ENCODE data around the gene SCARB1.

The SCARB1 gene

DNA sequence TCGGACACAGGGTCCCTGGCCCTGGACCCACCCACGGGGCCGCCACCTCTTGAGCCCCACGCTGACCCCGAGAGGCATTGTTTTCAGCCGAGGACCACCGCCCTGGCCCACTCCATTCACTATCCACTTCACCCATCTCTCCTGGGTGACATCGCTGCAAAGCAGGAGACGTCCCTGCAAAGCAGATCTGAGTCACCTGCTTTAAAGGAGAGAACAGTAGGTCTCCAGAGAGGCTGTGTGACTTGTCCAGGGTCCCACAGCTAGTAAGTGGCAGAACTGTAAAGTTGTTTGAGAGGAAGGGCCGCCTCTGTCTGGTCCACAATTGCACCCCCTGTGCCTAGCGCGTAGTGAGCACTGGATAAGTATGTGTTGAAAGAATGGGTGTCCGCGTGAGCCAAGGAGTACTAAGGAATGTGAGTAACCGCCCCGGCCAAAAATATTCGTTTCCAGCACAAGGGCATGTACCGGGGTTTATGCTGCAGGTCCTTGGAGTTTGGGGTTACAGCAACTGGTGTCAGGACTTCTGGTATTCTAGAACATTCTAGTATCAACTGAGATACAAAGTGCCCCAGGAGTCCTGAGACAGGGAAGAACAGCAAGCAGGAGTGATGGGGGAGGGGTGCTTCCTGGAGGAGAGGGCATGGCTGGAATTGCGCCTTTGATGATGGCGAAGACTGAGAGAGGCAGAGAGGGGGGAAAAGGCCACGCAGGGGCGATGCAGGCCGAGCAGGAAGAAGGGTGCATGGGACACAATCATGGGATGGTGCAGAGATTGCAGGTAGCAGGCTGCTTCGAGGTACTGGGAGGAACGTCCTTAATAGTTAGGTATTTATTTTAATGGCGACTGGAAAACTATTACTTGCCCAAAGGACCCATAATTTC, 91.1 kb downstream of the SCARB1 start:
- H3K4me3 ChIP-seq (ENCODE audit: control insufficient read depth, low read depth, low read length) = no peak overlapping the region
- TF ChIP-seq, protein P1, sequence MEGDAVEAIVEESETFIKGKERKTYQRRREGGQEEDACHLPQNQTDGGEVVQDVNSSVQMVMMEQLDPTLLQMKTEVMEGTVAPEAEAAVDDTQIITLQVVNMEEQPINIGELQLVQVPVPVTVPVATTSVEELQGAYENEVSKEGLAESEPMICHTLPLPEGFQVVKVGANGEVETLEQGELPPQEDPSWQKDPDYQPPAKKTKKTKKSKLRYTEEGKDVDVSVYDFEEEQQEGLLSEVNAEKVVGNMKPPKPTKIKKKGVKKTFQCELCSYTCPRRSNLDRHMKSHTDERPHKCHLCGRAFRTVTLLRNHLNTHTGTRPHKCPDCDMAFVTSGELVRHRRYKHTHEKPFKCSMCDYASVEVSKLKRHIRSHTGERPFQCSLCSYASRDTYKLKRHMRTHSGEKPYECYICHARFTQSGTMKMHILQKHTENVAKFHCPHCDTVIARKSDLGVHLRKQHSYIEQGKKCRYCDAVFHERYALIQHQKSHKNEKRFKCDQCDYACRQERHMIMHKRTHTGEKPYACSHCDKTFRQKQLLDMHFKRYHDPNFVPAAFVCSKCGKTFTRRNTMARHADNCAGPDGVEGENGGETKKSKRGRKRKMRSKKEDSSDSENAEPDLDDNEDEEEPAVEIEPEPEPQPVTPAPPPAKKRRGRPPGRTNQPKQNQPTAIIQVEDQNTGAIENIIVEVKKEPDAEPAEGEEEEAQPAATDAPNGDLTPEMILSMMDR (conservative IDR thresholded peaks at IDR 0.05; ENCODE audit: control insufficient read depth, insufficient read depth, low read depth, low read length) = no peak
- no peak for DNase-seq (ENCODE audit: low read depth)

DNA sequence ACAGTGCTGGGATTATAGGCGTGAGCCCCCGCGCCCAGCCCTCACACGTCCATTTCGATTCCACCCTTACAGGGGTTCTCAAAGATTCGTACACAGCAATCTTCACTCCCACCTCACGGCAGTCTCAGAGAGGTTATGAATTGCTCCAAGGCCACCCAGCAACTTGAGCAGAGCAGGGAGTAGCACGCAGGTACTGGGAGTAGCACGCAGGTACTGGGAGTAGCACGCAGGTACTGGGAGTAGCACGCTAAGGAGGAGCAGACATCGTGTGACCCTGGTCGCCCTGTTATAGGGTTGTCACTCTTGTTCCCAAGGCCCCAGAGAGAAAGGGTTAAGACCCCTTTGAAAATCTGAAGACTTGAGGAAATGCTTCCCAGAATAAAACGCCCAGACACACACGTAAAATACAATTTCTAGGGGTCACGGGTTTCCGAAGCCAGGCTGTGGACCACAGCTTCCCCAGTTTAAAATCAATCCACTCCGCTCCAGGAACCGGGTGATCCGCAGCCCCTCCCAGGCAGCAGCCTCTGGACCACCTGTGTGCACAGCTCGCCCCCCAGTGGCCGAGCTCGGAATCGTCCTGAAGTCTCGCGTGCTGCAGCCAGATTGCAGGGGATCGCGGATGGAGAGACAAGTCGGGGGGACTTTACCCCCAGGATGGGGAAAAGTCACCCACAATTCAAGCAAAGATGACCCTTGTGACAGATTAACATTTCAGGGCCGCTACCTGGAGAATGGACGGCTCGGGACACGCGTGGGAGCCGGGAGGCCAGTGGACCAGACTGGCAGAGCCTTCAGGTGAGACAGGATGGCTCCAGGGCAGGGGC, 92.0 kb downstream of the SCARB1 start:
- H3K4me3 ChIP-seq (ENCODE audit: control insufficient read depth, low read depth, low read length) = no peak overlapping the region
- peak; percentile 68 for DNase-seq (ENCODE audit: low read depth)
- TF ChIP-seq, protein P1 (conservative IDR thresholded peaks at IDR 0.05; ENCODE audit: control insufficient read depth, insufficient read depth, low read depth, low read length) = peak; percentile 96

DNA sequence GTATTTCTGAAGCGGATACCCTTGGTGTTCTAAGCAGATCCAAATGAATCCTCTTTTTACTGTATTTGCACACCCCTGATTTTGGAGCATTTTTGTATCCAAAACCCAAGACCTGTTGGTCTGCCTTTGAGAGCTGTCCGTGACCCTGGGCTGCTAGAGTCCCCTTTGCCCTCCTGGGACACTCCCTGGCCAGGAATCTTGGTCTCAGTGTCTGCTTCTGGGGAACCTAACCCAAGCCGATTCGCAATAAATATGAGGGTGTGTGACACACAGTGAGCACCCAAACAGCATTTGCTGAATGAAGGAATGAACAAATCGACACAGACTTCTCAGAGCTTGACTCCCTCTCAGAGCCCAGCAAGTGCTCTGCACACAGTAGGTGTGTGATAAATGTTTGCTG, 92.9 kb downstream of the SCARB1 start:
- TF ChIP-seq, protein P1 (conservative IDR thresholded peaks at IDR 0.05; ENCODE audit: control insufficient read depth, insufficient read depth, low read depth, low read length) = no peak
- no peak overlapping the region for H3K4me3 ChIP-seq (ENCODE audit: control insufficient read depth, low read depth, low read length)
- DNase-seq (ENCODE audit: low read depth) = no peak

DNA sequence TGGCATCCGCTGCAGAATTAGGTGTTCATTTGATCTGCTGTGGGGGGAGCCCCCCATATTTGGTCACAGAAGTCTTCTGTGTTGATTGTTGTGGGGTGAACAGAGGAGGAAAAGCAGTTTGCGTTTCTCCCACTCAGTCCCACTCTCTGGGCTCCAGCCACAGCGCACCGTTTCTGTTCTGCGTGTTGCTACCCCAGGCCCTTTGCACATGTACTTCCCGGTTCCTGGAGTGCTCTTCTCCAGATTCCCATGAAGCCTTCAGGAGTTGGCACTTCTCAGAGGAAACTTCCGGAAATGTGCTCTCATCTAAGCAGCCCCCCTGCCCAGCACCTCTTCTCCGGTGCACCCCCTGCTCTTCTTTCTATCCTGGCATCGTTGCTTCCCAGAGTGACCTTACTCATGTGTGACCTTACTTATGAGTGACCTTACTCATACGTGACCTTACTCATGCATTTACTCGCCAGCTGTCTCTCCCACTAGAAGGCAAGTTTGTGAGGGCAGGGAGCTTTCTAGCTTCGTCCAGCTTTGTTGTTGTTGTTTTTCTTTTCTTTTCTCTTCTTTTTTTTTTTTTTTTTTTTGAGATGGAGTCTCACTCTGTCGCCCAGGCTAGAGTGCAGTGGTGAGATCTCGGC, 93.7 kb downstream of the SCARB1 start:
- no peak for DNase-seq (ENCODE audit: low read depth)
- no peak overlapping the region for H3K4me3 ChIP-seq (ENCODE audit: control insufficient read depth, low read depth, low read length)
- TF ChIP-seq, protein P1 (conservative IDR thresholded peaks at IDR 0.05; ENCODE audit: control insufficient read depth, insufficient read depth, low read depth, low read length) = no peak

DNA sequence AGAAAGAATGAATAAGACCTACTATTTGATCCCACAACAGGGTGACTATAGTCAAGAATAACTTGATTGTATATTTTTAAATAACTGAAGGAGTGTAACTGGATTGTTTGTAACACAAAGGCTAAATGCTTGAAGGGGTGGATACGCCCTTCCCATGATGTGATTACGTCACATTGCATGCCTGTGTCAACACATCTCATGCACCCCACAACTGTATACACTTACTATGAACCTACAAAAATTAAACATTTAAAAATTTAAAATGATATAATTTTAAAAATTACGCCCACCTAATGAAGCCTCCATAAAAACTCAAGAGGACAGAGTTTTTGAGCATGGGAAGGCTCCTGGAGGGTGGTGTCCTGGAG, 94.5 kb downstream of the SCARB1 start:
- peak; percentile 55 for DNase-seq (ENCODE audit: low read depth)
- H3K4me3 ChIP-seq (ENCODE audit: control insufficient read depth, low read depth, low read length) = no peak overlapping the region
- TF ChIP-seq, protein P1 (conservative IDR thresholded peaks at IDR 0.05; ENCODE audit: control insufficient read depth, insufficient read depth, low read depth, low read length) = no peak

DNA sequence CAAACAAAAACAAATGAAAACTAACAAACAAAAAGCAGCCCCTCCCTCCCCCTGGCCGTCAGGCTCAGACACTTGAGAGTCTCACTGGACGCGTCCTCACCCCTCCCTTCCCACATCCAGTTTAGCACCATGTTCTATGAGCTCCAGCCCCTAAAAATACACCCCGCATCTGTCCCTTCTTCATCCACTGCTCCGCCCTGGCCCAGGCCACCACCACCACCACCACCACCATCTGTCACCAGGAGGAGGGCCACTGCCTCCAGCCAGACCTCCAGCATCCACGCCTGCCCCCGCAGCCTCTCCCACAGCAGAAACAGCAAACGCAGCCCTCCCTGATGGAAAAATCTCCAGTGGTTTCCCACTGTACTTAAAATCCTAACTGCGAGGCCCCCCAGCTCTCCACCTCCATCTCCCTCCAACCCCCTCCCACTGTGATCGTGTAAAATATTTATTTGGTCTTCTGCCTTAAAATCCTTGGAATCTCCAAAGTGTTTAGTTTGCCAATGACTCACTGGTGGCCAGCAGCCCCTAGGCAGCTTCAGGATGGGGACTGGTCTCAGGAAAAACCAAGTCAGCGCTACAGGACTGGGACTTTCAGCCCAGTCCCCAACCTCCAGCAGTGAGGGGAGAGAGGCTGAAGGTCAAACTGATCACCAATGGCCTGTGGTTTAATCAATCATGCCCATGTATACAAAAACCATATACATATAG, 95.1 kb downstream of the SCARB1 start:
- no peak for DNase-seq (ENCODE audit: low read depth)
- H3K4me3 ChIP-seq (ENCODE audit: control insufficient read depth, low read depth, low read length) = no peak overlapping the region
- TF ChIP-seq, protein P1 (conservative IDR thresholded peaks at IDR 0.05; ENCODE audit: control insufficient read depth, insufficient read depth, low read depth, low read length) = no peak

Measured in fibroblast of mammary gland (primary cell).